ENCODE results near the gene TXNDC11.

The TXNDC11 gene

GRCh38 chr16:11719171-11719570 lies 23.5 kb downstream of the TXNDC11 start:
- no peak for DNase-seq

GRCh38 chr16:11717811-11718210 lies 24.8 kb downstream of the TXNDC11 start:
- DNase-seq = no peak

GRCh38 chr16:11716336-11716735 lies 26.3 kb downstream of the TXNDC11 start:
- DNase-seq = no peak

- no peak for DNase-seq
Observed at GRCh38 chr16:11715246-11715947, 27.3 kb downstream of the TXNDC11 start.

GRCh38 chr16:11712122-11712521 lies 30.5 kb downstream of the TXNDC11 start:
- no peak for DNase-seq

GRCh38 chr16:11711662-11712061 lies 31.0 kb downstream of the TXNDC11 start:
- no peak for DNase-seq

GRCh38 chr16:11708421-11708820 lies 34.2 kb downstream of the TXNDC11 start:
- DNase-seq = no peak

- no peak for DNase-seq
Observed at GRCh38 chr16:11707679-11708197, 34.9 kb downstream of the TXNDC11 start.

- no peak for DNase-seq
Observed at GRCh38 chr16:11706180-11706742, 36.4 kb downstream of the TXNDC11 start.

- no peak for DNase-seq
Observed at GRCh38 chr16:11705311-11706025, 37.2 kb downstream of the TXNDC11 start.

GRCh38 chr16:11700264-11701029 lies 42.2 kb downstream of the TXNDC11 start:
- DNase-seq = no peak

- no peak for DNase-seq
Observed at GRCh38 chr16:11699234-11699894, 43.3 kb downstream of the TXNDC11 start.

- peak; percentile 21 for DNase-seq
Observed at GRCh38 chr16:11698271-11698689, 44.4 kb downstream of the TXNDC11 start.

GRCh38 chr16:11697319-11697718 lies 45.3 kb downstream of the TXNDC11 start:
- DNase-seq = no peak

GRCh38 chr16:11696266-11697012 lies 46.2 kb downstream of the TXNDC11 start:
- DNase-seq = no peak

GRCh38 chr16:11692651-11693050 lies 50.0 kb downstream of the TXNDC11 start:
- DNase-seq = no peak

- no peak for DNase-seq
Observed at GRCh38 chr16:11692171-11692570, 50.5 kb downstream of the TXNDC11 start.

- DNase-seq = no peak
Observed at GRCh38 chr16:11691771-11692170, 50.9 kb downstream of the TXNDC11 start.

- DNase-seq = no peak
Observed at GRCh38 chr16:11691235-11691634, 51.4 kb downstream of the TXNDC11 start.

GRCh38 chr16:11689031-11689840 lies 53.4 kb downstream of the TXNDC11 start:
- DNase-seq = no peak

- DNase-seq = no peak
Observed at GRCh38 chr16:11688520-11688886, 54.2 kb downstream of the TXNDC11 start.
